Body of pancreas (tissue), 4 donors: ENCODE measurements around the gene PLEKHM1.

ENCODE experiments used
- POLR2A ChIP-seq, 3 donors: fragments of 450-650 bp; IDR thresholded peaks; one replicate each; pipeline ENCODE4 v1.6.1; 2016; ENCODE audit warnings: antibody characterized with exemption in 3 of 3, mild to moderate bottlenecking in 2 of 3
- TF ChIP-seq, protein P1 (sequence below), 7 experiments: fragments of 450-650 bp in 4 of 7; fragments of 200-600 bp in 3 of 7; sonication (generic) in 3 of 7; IDR thresholded peaks; one replicate each; pipeline ENCODE4 v1.5.1; 2016 to 2019; ENCODE audit warnings: antibody characterized with exemption in 7 of 7

DNA sequence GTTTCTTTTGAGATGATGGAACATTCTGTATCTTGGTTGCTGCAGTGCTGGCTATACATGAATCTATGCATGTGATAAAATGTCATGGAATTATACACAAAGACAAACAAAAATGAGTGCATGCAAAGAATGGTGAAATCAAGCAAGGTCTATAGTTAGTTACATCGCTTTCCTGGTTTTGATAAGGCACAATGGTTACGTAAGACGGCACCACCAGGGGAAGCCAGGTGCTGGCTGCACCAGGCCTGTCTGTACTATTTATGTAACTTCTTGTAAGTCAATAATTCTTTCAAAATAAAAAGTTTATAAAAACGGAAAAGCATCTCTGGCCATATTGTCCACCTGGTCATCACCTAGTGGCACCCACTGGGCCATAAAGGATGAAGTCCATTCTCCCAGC, 104.3 kb downstream of the PLEKHM1 start:
- TF ChIP-seq, protein P1, sequence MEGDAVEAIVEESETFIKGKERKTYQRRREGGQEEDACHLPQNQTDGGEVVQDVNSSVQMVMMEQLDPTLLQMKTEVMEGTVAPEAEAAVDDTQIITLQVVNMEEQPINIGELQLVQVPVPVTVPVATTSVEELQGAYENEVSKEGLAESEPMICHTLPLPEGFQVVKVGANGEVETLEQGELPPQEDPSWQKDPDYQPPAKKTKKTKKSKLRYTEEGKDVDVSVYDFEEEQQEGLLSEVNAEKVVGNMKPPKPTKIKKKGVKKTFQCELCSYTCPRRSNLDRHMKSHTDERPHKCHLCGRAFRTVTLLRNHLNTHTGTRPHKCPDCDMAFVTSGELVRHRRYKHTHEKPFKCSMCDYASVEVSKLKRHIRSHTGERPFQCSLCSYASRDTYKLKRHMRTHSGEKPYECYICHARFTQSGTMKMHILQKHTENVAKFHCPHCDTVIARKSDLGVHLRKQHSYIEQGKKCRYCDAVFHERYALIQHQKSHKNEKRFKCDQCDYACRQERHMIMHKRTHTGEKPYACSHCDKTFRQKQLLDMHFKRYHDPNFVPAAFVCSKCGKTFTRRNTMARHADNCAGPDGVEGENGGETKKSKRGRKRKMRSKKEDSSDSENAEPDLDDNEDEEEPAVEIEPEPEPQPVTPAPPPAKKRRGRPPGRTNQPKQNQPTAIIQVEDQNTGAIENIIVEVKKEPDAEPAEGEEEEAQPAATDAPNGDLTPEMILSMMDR (IDR thresholded peaks at IDR 0.05), result no peak
- TF ChIP-seq POLR2A (IDR thresholded peaks at IDR 0.05), result no peak
